GM12878 (cell line): ENCODE data around the gene GANAB. TPM values are rescaled to one million over a fixed set of nuclear protein-coding genes. Genes with fewer than 3 reads are reported as not detected.

Source experiments
- ATAC-seq: fragments of 200-7000 bp; cut with Tn5 transposase; 3 replicates; pipeline ENCODE4 v1.9.1; 2020; ENCODE audit warnings: mild to moderate bottlenecking, moderate library complexity
- BruUV-seq: library from RNA; stranded (reverse); fragments of 400-500 nt; replicated peaks from 2 replicates; lab custom pipeline; 2021; lab: Mats Ljungman, UMichigan
- CTCF ChIA-PET: fragments of 300-600 bp; sonication (Branson Sonifier 250); formaldehyde crosslinking; extraction: SDS; loops from one replicate; lab custom pipeline; 2021; ENCODE audit warnings: inconsistent platforms; lab: Yijun Ruan, JAX
- POLR2A ChIA-PET: fragments of 350-600 bp; formaldehyde crosslinking; extraction: SDS; loops from one replicate; lab custom pipeline; 2021; ENCODE audit warnings: inconsistent platforms; lab: Charles Lee
- RAD21 ChIA-PET: fragments of 300-600 bp; sonication (Branson Sonifier 250); formaldehyde crosslinking; loops from one replicate; lab custom pipeline; 2023; ENCODE audit warnings: antibody characterized with exemption; ENCODE audit not compliant: unreplicated experiment; lab: Charles Lee
- SMC1A ChIA-PET: fragments of 300-600 bp; sonication (Branson Sonifier 250); formaldehyde crosslinking; loops from one replicate; lab custom pipeline; 2023; ENCODE audit not compliant: unreplicated experiment, uncharacterized antibody; lab: Charles Lee
- DNase-seq: peaks from one replicate; pipeline ENCODE4 v3.0.0-alpha.2; 2011; ENCODE audit warnings: low read depth, low spot score
- FAIRE-seq: peaks from 3 replicates; lab custom pipeline; 2011; peaks lifted over from hg19 to GRCh38; lab: Jason Lieb, UNC
- H2AFZ ChIP-seq: 2 replicates; pipeline ENCODE4 v1.6.0; 2011; ENCODE audit warnings: low read depth, low read length, control low read depth; ENCODE audit not compliant: control insufficient read depth
- H3K27ac ChIP-seq: 2 replicates; pipeline ENCODE4 v1.5.1; 2011; ENCODE audit warnings: control low read depth; ENCODE audit not compliant: control insufficient read depth, insufficient read depth
- H3K27me3 ChIP-seq, 2 experiments: replicated peaks in 1 of 2; 2 replicates each; pipeline versions ENCODE4 v1.6.0 to v1.6.1; 2011; ENCODE audit warnings: low read length in 1 of 2; ENCODE audit not compliant: control insufficient read depth in 2 of 2, insufficient read depth in 2 of 2
- H3K36me3 ChIP-seq, 2 experiments: 2 replicates each; pipeline ENCODE4 v1.5.1; 2011; ENCODE audit warnings: low read length in 1 of 2; ENCODE audit not compliant: control insufficient read depth in 2 of 2, insufficient read depth in 2 of 2
- H3K4me1 ChIP-seq: 2 replicates; pipeline ENCODE4 v1.6.1; 2011; ENCODE audit warnings: mild to moderate bottlenecking, low read length, moderate library complexity, mixed read lengths; ENCODE audit not compliant: control insufficient read depth, insufficient read depth
- H3K4me2 ChIP-seq: 2 replicates; pipeline ENCODE4 v1.6.0; 2011; ENCODE audit warnings: control low read depth; ENCODE audit not compliant: control insufficient read depth, insufficient read depth
- H3K4me3 ChIP-seq: fragments of 200-600 bp; sonication (generic); 2 replicates; pipeline ENCODE4 v1.5.1; 2016
- H3K79me2 ChIP-seq: 2 replicates; pipeline ENCODE4 v1.6.0; 2011; ENCODE audit warnings: low read length; ENCODE audit not compliant: control insufficient read depth, insufficient read depth
- H3K9ac ChIP-seq: 2 replicates; pipeline ENCODE4 v1.8.0; 2011; ENCODE audit warnings: low read length, control low read depth, mixed read lengths; ENCODE audit not compliant: control insufficient read depth, insufficient read depth
- H3K9me3 ChIP-seq: replicated peaks from 3 replicates; pipeline ENCODE4 v1.5.1; 2011; ENCODE audit warnings: mild to moderate bottlenecking, low read length; ENCODE audit not compliant: control insufficient read depth, insufficient read depth
- H4K20me1 ChIP-seq: 2 replicates; pipeline ENCODE4 v1.6.0; 2011; ENCODE audit not compliant: control insufficient read depth, insufficient read depth
- BCL11A ChIP-seq: IDR thresholded peaks from 2 replicates; pipeline ENCODE4 v1.6.1; 2011; ENCODE audit warnings: low read depth, low read length
- CHD2 ChIP-seq: IDR thresholded peaks from 2 replicates; pipeline ENCODE4 v1.6.1; 2011; ENCODE audit warnings: low read depth, low read length, improper control_type of control experiment, borderline replicate concordance
- GATAD2B ChIP-seq: fragments of 450-650 bp; conservative IDR thresholded peaks from 2 replicates; pipeline ENCODE4 v1.6.1; 2017; ENCODE audit warnings: low read depth, mild to moderate bottlenecking, moderate library complexity
- MYB ChIP-seq: fragments of 150-350 bp; IDR thresholded peaks from 2 replicates; pipeline ENCODE4 v1.6.1; 2014; ENCODE audit warnings: mild to moderate bottlenecking, low read depth, low read length, borderline replicate concordance
- TCF3 ChIP-seq: IDR thresholded peaks from 2 replicates; pipeline ENCODE4 v1.6.1; 2012; ENCODE audit warnings: low read depth, mild to moderate bottlenecking, low read length, borderline replicate concordance; ENCODE audit not compliant: insufficient read depth
- ZZZ3 ChIP-seq: IDR thresholded peaks from 2 replicates; pipeline ENCODE4 v1.6.1; 2011; ENCODE audit warnings: low read depth; ENCODE audit not compliant: control insufficient read depth, insufficient read length
- WGBS: methylation state at CpG from one replicate; pipeline ENCODE4 v1.1.6; 2016; ENCODE audit warnings: low lambda C conversion rate; ENCODE audit not compliant: insufficient replicate concordance, insufficient coverage; ENCODE audit errors: missing lambda C conversion rate; 5-methylcytosine and 5-hydroxymethylcytosine counted together
- in situ Hi-C: fragments of 300-500 bp; cut with MboI; formaldehyde crosslinking; loops from 9 replicates; pipeline ENCODE4 v1.14.3; 2018; ENCODE audit warnings: mixed read lengths
- intact Hi-C: fragments of 100-400 bp; cut with micrococcal nuclease; formaldehyde crosslinking; loops from one replicate; pipeline ENCODE4 v1.14.2; 2022; ENCODE audit not compliant: unreplicated experiment
- polyA plus RNA-seq, 11 experiments: library from polyadenylated mRNA; depleted of rRNA in 4 of 11; unstranded in 6 of 11; stranded (reverse) in 5 of 11; fragments of >200 nt; fragmentation: Nextera tagmentation in 4 of 11; fragmentation: Illumina TruSeq in 1 of 11; extraction: Ambion mirVana in 4 of 11; extraction: Trizol in 1 of 11; gene quantifications; 1 replicate in 1 of 11; 2 replicates in 10 of 11; pipeline versions ENCODE4 v1.2.1 to v1.2.3, GENCODE V29; 2011 to 2016; ENCODE audit warnings: inconsistent platforms in 2 of 11, missing spikeins in 2 of 11, low read depth in 1 of 11
- total RNA-seq, 4 experiments: library from RNA; depleted of rRNA in 3 of 4; stranded (reverse); fragments of >200 nt in 3 of 4; fragmentation: Illumina TruSeq in 1 of 4; extraction: Trizol in 1 of 4; gene quantifications; 2 replicates each; pipeline versions ENCODE4 v1.2.1 to v1.2.3, GENCODE V29; 2013 to 2021
- TF ChIP-seq, protein P1 (sequence below): IDR thresholded peaks from 2 replicates; pipeline ENCODE4 v1.6.1; 2012; ENCODE audit warnings: low read depth, low read length, improper control_type of control experiment
- TF ChIP-seq, protein P2 (sequence below): fragments of 450-650 bp; IDR thresholded peaks from 2 replicates; pipeline ENCODE4 v1.6.1; 2017; ENCODE audit warnings: mild to moderate bottlenecking, moderate library complexity
- TF ChIP-seq, protein P3 (sequence below): fragments of 450-650 bp; IDR thresholded peaks from 2 replicates; pipeline ENCODE4 v1.6.1; 2016; ENCODE audit warnings: mild to moderate bottlenecking
- TF ChIP-seq, protein P4 (sequence below): IDR thresholded peaks from 2 replicates; pipeline ENCODE4 v1.6.1; 2011; ENCODE audit warnings: mild to moderate bottlenecking, low read depth, low read length, moderate library complexity; ENCODE audit not compliant: insufficient replicate concordance

Gene GANAB
- total and polyA plus RNA-seq, 10 of the 15 experiments (the other 5 are each of a cell fraction or from before 2014, with no cell fraction given), result 4.5 to 175 (median 102) TPM

DNA sequence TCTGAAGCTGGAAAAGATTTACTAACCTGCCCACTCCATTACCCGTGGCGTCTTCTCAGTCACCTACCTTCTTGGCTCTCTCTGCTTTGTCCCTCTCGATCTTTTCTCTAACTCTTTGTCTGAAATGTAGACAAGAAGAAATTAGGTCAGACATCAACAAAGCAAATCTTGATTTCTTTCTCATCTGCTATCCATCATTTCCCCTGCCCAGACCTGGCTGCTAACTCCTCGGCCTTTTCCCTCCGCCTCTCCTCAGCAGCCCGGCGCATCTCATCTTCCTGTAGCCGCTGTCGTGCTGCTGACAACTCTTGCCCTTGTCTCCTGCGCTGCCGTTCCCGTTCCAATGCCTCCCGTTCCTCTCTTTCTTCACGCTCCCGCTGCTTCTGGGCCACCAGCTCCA is 31.3 kb upstream of the GANAB start:
- RAD21 ChIA-PET, result interaction anchor here (1.1 kb wide), 1 partner anchor 16 kb away, joined by 3 read pairs; no protein-coding TSS in a partner anchor
- Histone ChIP-seq H3K27ac (no peak overlapping the region), H4K20me1 (no peaks in the 10 kb centered on the region; the same call in 1 of the 2 replicates), H3K27me3 (no peaks in the 10 kb centered on the region), H3K79me2 (peaks cover 25% of the 10 kb centered on the region), H3K4me2 (peak overlapping the region; percentile 77), H2AFZ (no peak overlapping the region), H3K36me3 (peaks cover 0 to 10% of the 10 kb centered on the region in 2 experiments; a peak in 1 of 4 replicates), H3K9me3 (no peaks in the 10 kb centered on the region), H3K4me1 (peaks cover 14% of the 10 kb centered on the region), H3K9ac (peak overlapping the region; percentile 94; the same call in 1 of the 2 replicates), H3K4me3 (peak overlapping the region; percentile 89)
- DNase-seq (no peak), FAIRE-seq (no peak), ATAC-seq (no peak)
- in situ Hi-C loops (no loop called here), intact Hi-C loops (no loop called here)
- WGBS, result 88% methylated on average over 15 of the region's 15 CpGs
- CTCF ChIA-PET, result interaction anchor here (0.9 to 1.9 kb wide), 5 partner anchors 16 to 287 kb away, joined by 3 to 5 read pairs (median 3); partner anchors contain the start of gene TUT1
- SMC1A ChIA-PET, result interaction anchor here (1.4 kb wide), 1 partner anchor 11 kb away, joined by 3 read pairs; no protein-coding TSS in a partner anchor
- POLR2A ChIA-PET, result interaction anchor here (1.1 to 16.2 kb wide), 3 partner anchors 12 to 56 kb away, joined by 3 to 295 read pairs (median 83); partner anchors contain the start of genes B3GAT3, C11orf98, CSKMT and GANAB
- BruUV-seq, result no TSS peak
- TF ChIP-seq, protein P1, sequence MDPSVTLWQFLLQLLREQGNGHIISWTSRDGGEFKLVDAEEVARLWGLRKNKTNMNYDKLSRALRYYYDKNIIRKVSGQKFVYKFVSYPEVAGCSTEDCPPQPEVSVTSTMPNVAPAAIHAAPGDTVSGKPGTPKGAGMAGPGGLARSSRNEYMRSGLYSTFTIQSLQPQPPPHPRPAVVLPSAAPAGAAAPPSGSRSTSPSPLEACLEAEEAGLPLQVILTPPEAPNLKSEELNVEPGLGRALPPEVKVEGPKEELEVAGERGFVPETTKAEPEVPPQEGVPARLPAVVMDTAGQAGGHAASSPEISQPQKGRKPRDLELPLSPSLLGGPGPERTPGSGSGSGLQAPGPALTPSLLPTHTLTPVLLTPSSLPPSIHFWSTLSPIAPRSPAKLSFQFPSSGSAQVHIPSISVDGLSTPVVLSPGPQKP, result no peak
- TF ChIP-seq, protein P2, sequence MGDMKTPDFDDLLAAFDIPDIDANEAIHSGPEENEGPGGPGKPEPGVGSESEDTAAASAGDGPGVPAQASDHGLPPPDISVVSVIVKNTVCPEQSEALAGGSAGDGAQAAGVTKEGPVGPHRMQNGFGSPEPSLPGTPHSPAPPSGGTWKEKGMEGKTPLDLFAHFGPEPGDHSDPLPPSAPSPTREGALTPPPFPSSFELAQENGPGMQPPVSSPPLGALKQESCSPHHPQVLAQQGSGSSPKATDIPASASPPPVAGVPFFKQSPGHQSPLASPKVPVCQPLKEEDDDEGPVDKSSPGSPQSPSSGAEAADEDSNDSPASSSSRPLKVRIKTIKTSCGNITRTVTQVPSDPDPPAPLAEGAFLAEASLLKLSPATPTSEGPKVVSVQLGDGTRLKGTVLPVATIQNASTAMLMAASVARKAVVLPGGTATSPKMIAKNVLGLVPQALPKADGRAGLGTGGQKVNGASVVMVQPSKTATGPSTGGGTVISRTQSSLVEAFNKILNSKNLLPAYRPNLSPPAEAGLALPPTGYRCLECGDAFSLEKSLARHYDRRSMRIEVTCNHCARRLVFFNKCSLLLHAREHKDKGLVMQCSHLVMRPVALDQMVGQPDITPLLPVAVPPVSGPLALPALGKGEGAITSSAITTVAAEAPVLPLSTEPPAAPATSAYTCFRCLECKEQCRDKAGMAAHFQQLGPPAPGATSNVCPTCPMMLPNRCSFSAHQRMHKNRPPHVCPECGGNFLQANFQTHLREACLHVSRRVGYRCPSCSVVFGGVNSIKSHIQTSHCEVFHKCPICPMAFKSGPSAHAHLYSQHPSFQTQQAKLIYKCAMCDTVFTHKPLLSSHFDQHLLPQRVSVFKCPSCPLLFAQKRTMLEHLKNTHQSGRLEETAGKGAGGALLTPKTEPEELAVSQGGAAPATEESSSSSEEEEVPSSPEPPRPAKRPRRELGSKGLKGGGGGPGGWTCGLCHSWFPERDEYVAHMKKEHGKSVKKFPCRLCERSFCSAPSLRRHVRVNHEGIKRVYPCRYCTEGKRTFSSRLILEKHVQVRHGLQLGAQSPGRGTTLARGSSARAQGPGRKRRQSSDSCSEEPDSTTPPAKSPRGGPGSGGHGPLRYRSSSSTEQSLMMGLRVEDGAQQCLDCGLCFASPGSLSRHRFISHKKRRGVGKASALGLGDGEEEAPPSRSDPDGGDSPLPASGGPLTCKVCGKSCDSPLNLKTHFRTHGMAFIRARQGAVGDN, result no peak
- TF ChIP-seq TCF3, result no peak
- no peak for TF ChIP-seq BCL11A
- no peak for TF ChIP-seq ZZZ3
- TF ChIP-seq, protein P3, sequence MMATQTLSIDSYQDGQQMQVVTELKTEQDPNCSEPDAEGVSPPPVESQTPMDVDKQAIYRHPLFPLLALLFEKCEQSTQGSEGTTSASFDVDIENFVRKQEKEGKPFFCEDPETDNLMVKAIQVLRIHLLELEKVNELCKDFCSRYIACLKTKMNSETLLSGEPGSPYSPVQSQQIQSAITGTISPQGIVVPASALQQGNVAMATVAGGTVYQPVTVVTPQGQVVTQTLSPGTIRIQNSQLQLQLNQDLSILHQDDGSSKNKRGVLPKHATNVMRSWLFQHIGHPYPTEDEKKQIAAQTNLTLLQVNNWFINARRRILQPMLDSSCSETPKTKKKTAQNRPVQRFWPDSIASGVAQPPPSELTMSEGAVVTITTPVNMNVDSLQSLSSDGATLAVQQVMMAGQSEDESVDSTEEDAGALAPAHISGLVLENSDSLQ, result no peak
- TF ChIP-seq CHD2, result no peak
- TF ChIP-seq, protein P4, sequence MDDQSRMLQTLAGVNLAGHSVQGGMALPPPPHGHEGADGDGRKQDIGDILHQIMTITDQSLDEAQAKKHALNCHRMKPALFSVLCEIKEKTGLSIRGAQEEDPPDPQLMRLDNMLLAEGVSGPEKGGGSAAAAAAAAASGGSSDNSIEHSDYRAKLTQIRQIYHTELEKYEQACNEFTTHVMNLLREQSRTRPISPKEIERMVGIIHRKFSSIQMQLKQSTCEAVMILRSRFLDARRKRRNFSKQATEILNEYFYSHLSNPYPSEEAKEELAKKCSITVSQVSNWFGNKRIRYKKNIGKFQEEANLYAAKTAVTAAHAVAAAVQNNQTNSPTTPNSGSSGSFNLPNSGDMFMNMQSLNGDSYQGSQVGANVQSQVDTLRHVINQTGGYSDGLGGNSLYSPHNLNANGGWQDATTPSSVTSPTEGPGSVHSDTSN, result no peak
- no peak for TF ChIP-seq MYB
- TF ChIP-seq GATAD2B, result no peak
- TF ChIP-seq, all 136 proteins: peak for 0
